SK-N-SH (cell line): ENCODE results near the gene SPRY4. TPM values are rescaled to one million over a fixed set of nuclear protein-coding genes. Genes with fewer than 3 reads are reported as not detected.

Source experiments
- CTCF ChIA-PET: fragments of 300-600, 350-600 bp; formaldehyde crosslinking; extraction: SDS; loops from one replicate; lab custom pipeline; 2021; lab: Yijun Ruan, JAX
- POLR2A ChIA-PET: fragments of 350-600 bp; sonication (Branson Sonifier 250); formaldehyde crosslinking; extraction: SDS; loops from one replicate; lab custom pipeline; 2020; ENCODE audit warnings: antibody characterized with exemption, inconsistent platforms; lab: Yijun Ruan, JAX
- DNase-seq: peaks from one replicate; pipeline ENCODE4 v3.0.0; 2012
- H2AFZ ChIP-seq: fragments of 200-600 bp; sonication (generic); 2 replicates; pipeline ENCODE4 v1.8.1; 2016; ENCODE audit warnings: antibody characterized with exemption, mild to moderate bottlenecking, low read depth
- H3F3A ChIP-seq: fragments of 200-600 bp; sonication (generic); replicated peaks from 2 replicates; pipeline ENCODE3; 2016; ENCODE audit warnings: antibody characterized with exemption, mild to moderate bottlenecking; ENCODE audit not compliant: insufficient read depth
- H3K27ac ChIP-seq, 2 experiments: fragments of 200-500 bp in 1 of 2; fragments of 200-600 bp in 1 of 2; sonication (Bioruptor generic) in 1 of 2; sonication (generic), shearing (Covaris generic) in 1 of 2; 2 replicates each; pipeline versions ENCODE4 v1.5.1 to v1.6.1; 2014 to 2016; ENCODE audit warnings: low read depth in 2 of 2, inconsistent platforms in 1 of 2, low read length in 1 of 2, mild to moderate bottlenecking in 1 of 2, mixed read lengths in 1 of 2
- H3K27me3 ChIP-seq: fragments of 200-600 bp; sonication (generic), shearing (Covaris generic); 2 replicates; pipeline ENCODE4 v1.6.1; 2016; ENCODE audit warnings: mixed run types; ENCODE audit not compliant: insufficient read depth
- H3K36me3 ChIP-seq, 2 experiments: fragments of 200-500 bp in 1 of 2; fragments of 200-600 bp in 1 of 2; sonication (Bioruptor generic) in 1 of 2; sonication (generic) in 1 of 2; replicated peaks in 1 of 2; 2 replicates each; pipeline versions ENCODE3 to v1.5.1; 2014 to 2016; ENCODE audit warnings: low read length in 1 of 2, mild to moderate bottlenecking in 1 of 2; ENCODE audit not compliant: insufficient read depth in 2 of 2, control insufficient read depth in 1 of 2
- H3K4me1 ChIP-seq, 2 experiments: fragments of 200-500 bp in 1 of 2; fragments of 200-600 bp in 1 of 2; sonication (Bioruptor generic) in 1 of 2; sonication (generic), shearing (Covaris generic) in 1 of 2; 2 replicates each; pipeline versions ENCODE4 v1.5.1 to v1.6.1; 2014 to 2016; ENCODE audit warnings: low read depth in 1 of 2, low read length in 1 of 2, mixed run types in 1 of 2; ENCODE audit not compliant: insufficient read depth in 2 of 2, control insufficient read depth in 1 of 2
- H3K4me2 ChIP-seq: fragments of 200-600 bp; sonication (generic), shearing (Covaris generic); 2 replicates; pipeline ENCODE4 v1.6.1; 2017; ENCODE audit warnings: mixed run types
- H3K4me3 ChIP-seq, 2 experiments: fragments of 200-500 bp in 1 of 2; fragments of 200-600 bp in 1 of 2; sonication (Bioruptor generic) in 1 of 2; sonication (generic), shearing (Covaris generic) in 1 of 2; 2 replicates each; pipeline versions ENCODE4 v1.5.1 to v1.8.1; 2014 to 2016; ENCODE audit warnings: low read depth in 2 of 2, inconsistent platforms in 1 of 2, low read length in 1 of 2, mild to moderate bottlenecking in 1 of 2, mixed read lengths in 1 of 2, moderate library complexity in 1 of 2
- H3K79me2 ChIP-seq: fragments of 200-600 bp; sonication (generic); 2 replicates; pipeline ENCODE4 v1.8.1; 2017; ENCODE audit warnings: mild to moderate bottlenecking; ENCODE audit not compliant: insufficient read depth
- H3K9ac ChIP-seq: fragments of 200-600 bp; sonication (generic); 2 replicates; pipeline ENCODE4 v1.6.1; 2017; ENCODE audit warnings: mixed run types
- H3K9me2 ChIP-seq: fragments of 200-600 bp; sonication (generic); 2 replicates; pipeline ENCODE4 v1.6.1; 2017; ENCODE audit warnings: mixed run types
- H3K9me3 ChIP-seq: fragments of 200-600 bp; sonication (generic); 2 replicates; pipeline ENCODE4 v1.6.1; 2017; ENCODE audit warnings: mixed run types, mild to moderate bottlenecking, moderate library complexity
- H4K20me1 ChIP-seq: fragments of 200-600 bp; sonication (generic); 2 replicates; pipeline ENCODE4 v1.6.1; 2017; ENCODE audit warnings: mild to moderate bottlenecking, mixed run types; ENCODE audit not compliant: insufficient read depth
- CHD2 ChIP-seq: fragments of 150-350 bp; IDR thresholded peaks from 2 replicates; pipeline ENCODE4 v1.6.1; 2018; ENCODE audit warnings: low read length; ENCODE audit not compliant: partially characterized antibody
- ELF1 ChIP-seq: IDR thresholded peaks from 2 replicates; pipeline ENCODE4 v1.4.0; 2012
- EP300 ChIP-seq, 2 experiments: IDR thresholded peaks; 2 replicates each; pipeline versions ENCODE4 v1.4.0 to v1.6.1; 2012; ENCODE audit warnings: borderline replicate concordance in 1 of 2, low read depth in 1 of 2, low read length in 1 of 2
- FOSL2 ChIP-seq: IDR thresholded peaks from 2 replicates; pipeline ENCODE4 v1.4.0; 2012; ENCODE audit warnings: low read depth, mild to moderate bottlenecking, moderate library complexity, borderline replicate concordance
- FOXJ3 ChIP-seq: sonication (generic); formaldehyde crosslinking; IDR thresholded peaks from 2 replicates; pipeline ENCODE4 v1.5.1; 2020; ENCODE audit warnings: mild to moderate bottlenecking, missing genetic modification reagents
- GATA2 ChIP-seq: sonication (generic); formaldehyde crosslinking; IDR thresholded peaks from 2 replicates; pipeline ENCODE4 v1.5.0; 2020; ENCODE audit warnings: mild to moderate bottlenecking, missing genetic modification reagents
- MEF2A ChIP-seq: IDR thresholded peaks from 2 replicates; pipeline ENCODE4 v1.4.0; 2012; ENCODE audit warnings: low read depth, borderline replicate concordance
- NRF1 ChIP-seq: IDR thresholded peaks from 2 replicates; pipeline ENCODE4 v1.6.1; 2012; ENCODE audit warnings: low read depth, mild to moderate bottlenecking, low read length
- RAD21 ChIP-seq: IDR thresholded peaks from 2 replicates; pipeline ENCODE4 v1.6.1; 2012; ENCODE audit warnings: mild to moderate bottlenecking, low read length
- RCOR1 ChIP-seq: fragments of 150-350 bp; IDR thresholded peaks from 2 replicates; pipeline ENCODE4 v1.6.1; 2017; ENCODE audit warnings: antibody characterized with exemption, low read length
- REST ChIP-seq: IDR thresholded peaks from 2 replicates; pipeline ENCODE4 v1.6.1; 2012; ENCODE audit warnings: mild to moderate bottlenecking, low read depth, low read length, moderate library complexity
- RXRA ChIP-seq: IDR thresholded peaks from 2 replicates; pipeline ENCODE4 v1.4.0; 2012; ENCODE audit warnings: low read depth, mild to moderate bottlenecking, borderline replicate concordance
- TCF12 ChIP-seq: IDR thresholded peaks from 2 replicates; pipeline ENCODE4 v1.4.0; 2012
- WGBS: methylation state at CpG from one replicate; pipeline ENCODE4 v1.1.6; 2017; ENCODE audit warnings: low lambda C conversion rate; 5-methylcytosine and 5-hydroxymethylcytosine counted together
- polyA plus RNA-seq, 3 experiments: library from polyadenylated mRNA; depleted of rRNA; stranded (reverse); fragments of >200 nt; gene quantifications; 2 replicates each; pipeline ENCODE4 v1.2.3, GENCODE V29; 2012
- TF ChIP-seq, protein P1 (sequence below): fragments of 150-350 bp; IDR thresholded peaks from 2 replicates; pipeline ENCODE4 v1.6.1; 2016; ENCODE audit warnings: mild to moderate bottlenecking, low read depth, low read length

The SPRY4 gene
- polyA plus RNA-seq, 1 of the 3 experiments (the other 2 are of a cell fraction) = 18.0 TPM

- TF ChIP-seq NRF1 (no peak), ELF1 (no peak)
Observed at GRCh38 chr5:142303565-142303964, 21.3 kb downstream of the SPRY4 start (continued).

GRCh38 chr5:142301540-142301939 is 23.3 kb downstream of the SPRY4 start:
- POLR2A ChIA-PET = no interaction called here
- WGBS = 79% methylated on average over 4 of the region's 4 CpGs
- Histone ChIP-seq H4K20me1 (peaks cover 6% of the 10 kb centered on the region; the same call in 1 of the 2 replicates), H3F3A (peaks cover 42% of the 10 kb centered on the region), H3K4me3 (no peak overlapping the region), H3K36me3 (no peaks in the 10 kb centered on the region), H3K9me2 (no peaks in the 10 kb centered on the region), H3K9me3 (no peaks in the 10 kb centered on the region), H3K27ac (no peak overlapping the region), H3K9ac (no peak overlapping the region), H3K4me2 (no peak overlapping the region), H3K79me2 (peaks cover 53% of the 10 kb centered on the region), H3K27me3 (no peaks in the 10 kb centered on the region), H3K4me1 (peaks cover 22% of the 10 kb centered on the region in 2 experiments), H2AFZ (no peak overlapping the region)
- CTCF ChIA-PET = no interaction called here
- no peak for DNase-seq
- TF ChIP-seq RAD21 = no peak
- no peak for TF ChIP-seq REST
- TF ChIP-seq NRF1 = no peak
- no peak for TF ChIP-seq TCF12
- TF ChIP-seq, protein P1, sequence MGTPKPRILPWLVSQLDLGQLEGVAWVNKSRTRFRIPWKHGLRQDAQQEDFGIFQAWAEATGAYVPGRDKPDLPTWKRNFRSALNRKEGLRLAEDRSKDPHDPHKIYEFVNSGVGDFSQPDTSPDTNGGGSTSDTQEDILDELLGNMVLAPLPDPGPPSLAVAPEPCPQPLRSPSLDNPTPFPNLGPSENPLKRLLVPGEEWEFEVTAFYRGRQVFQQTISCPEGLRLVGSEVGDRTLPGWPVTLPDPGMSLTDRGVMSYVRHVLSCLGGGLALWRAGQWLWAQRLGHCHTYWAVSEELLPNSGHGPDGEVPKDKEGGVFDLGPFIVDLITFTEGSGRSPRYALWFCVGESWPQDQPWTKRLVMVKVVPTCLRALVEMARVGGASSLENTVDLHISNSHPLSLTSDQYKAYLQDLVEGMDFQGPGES = no peak
- no peak for TF ChIP-seq GATA2 (CRISPR knock-in tag)
- no peak for TF ChIP-seq MEF2A
- no peak for TF ChIP-seq RXRA

- Histone ChIP-seq H3K27ac (no peak overlapping the region), H3K4me2 (no peak overlapping the region), H3K27me3 (no peaks in the 10 kb centered on the region), H2AFZ (no peak overlapping the region), H3K9me3 (no peaks in the 10 kb centered on the region), H4K20me1 (no peaks in the 10 kb centered on the region; the same call in 1 of the 2 replicates), H3K79me2 (peaks cover 56% of the 10 kb centered on the region), H3K9ac (no peak overlapping the region), H3F3A (peaks cover 44% of the 10 kb centered on the region), H3K4me1 (peaks cover 27 to 28% of the 10 kb centered on the region in 2 experiments)
- 96% methylated on average over 8 of the region's 8 CpGs for WGBS
- CTCF ChIA-PET = interaction anchor here (1.8 kb wide), 1 partner anchor 148 kb away, joined by 5 read pairs; no protein-coding TSS in a partner anchor
- DNase-seq = no peak
- TF ChIP-seq FOSL2 = no peak
- TF ChIP-seq, protein P1 = no peak
- no peak for TF ChIP-seq NRF1
- TF ChIP-seq EP300 (IDR thresholded peaks at IDR 0.05; ENCODE audit: borderline replicate concordance in 1 of 2, low read depth in 1 of 2, low read length in 1 of 2) = no peak
- no peak for TF ChIP-seq RCOR1
- no peak for TF ChIP-seq FOXJ3 (CRISPR knock-in tag)
- no peak for TF ChIP-seq CHD2
- no peak for TF ChIP-seq REST
- TF ChIP-seq, all 33 proteins: peak for 0
- Histone ChIP-seq H3K9me2 (no peaks in the 10 kb centered on the region), H3K4me3 (no peak overlapping the region), H3K36me3 (no peaks in the 10 kb centered on the region)
- POLR2A ChIA-PET = no interaction called here
Observed at GRCh38 chr5:142300677-142301076, 24.1 kb downstream of the SPRY4 start.
